Amniotic stem cell (primary cell): Measurements from ENCODE around the gene SERPINI1.

Experiments used
- DNase-seq: peaks from one replicate; lab custom pipeline; 2025; lab: John Stamatoyannopoulos, UW

SERPINI1 gene

GRCh38 chr3:167851749-167852148 lies 116.2 kb downstream of the SERPINI1 start:
- DNase-seq, result no peak

- no peak for DNase-seq
Measured at GRCh38 chr3:167852216-167852615, 116.7 kb downstream of the SERPINI1 start.

GRCh38 chr3:167854063-167854462 lies 118.5 kb downstream of the SERPINI1 start:
- no peak for DNase-seq

- no peak for DNase-seq
Measured at GRCh38 chr3:167854846-167855245, 119.3 kb downstream of the SERPINI1 start.

GRCh38 chr3:167855306-167855705 lies 119.8 kb downstream of the SERPINI1 start:
- DNase-seq, result no peak

GRCh38 chr3:167858865-167859264 lies 123.3 kb downstream of the SERPINI1 start:
- no peak for DNase-seq

- DNase-seq, result no peak
Measured at GRCh38 chr3:167859610-167860009, 124.1 kb downstream of the SERPINI1 start.

- no peak for DNase-seq
Measured at GRCh38 chr3:167861649-167862048, 126.1 kb downstream of the SERPINI1 start.

- no peak for DNase-seq
Measured at GRCh38 chr3:167862104-167862730, 126.7 kb downstream of the SERPINI1 start.

GRCh38 chr3:167863811-167864551 lies 128.5 kb downstream of the SERPINI1 start:
- no peak for DNase-seq

- DNase-seq, result no peak
Measured at GRCh38 chr3:167864552-167864874, 129.0 kb downstream of the SERPINI1 start.

- no peak for DNase-seq
Measured at GRCh38 chr3:167866331-167866730, 130.8 kb downstream of the SERPINI1 start.

- DNase-seq, result no peak
Measured at GRCh38 chr3:167867981-167868380, 132.5 kb downstream of the SERPINI1 start.

GRCh38 chr3:167870181-167870580 lies 134.7 kb downstream of the SERPINI1 start:
- DNase-seq, result no peak

GRCh38 chr3:167870759-167871158 lies 135.2 kb downstream of the SERPINI1 start:
- DNase-seq, result no peak

- no peak for DNase-seq
Measured at GRCh38 chr3:167872032-167872431, 136.5 kb downstream of the SERPINI1 start.

GRCh38 chr3:167872941-167873340 lies 137.4 kb downstream of the SERPINI1 start:
- no peak for DNase-seq

GRCh38 chr3:167874671-167875372 lies 139.3 kb downstream of the SERPINI1 start:
- DNase-seq, result no peak
